K562 (cell line): Measurements from ENCODE around the gene IL1RAPL2. TPM values are rescaled to one million over a fixed set of nuclear protein-coding genes. Genes with fewer than 3 reads are reported as not detected.

Experiments
- ATAC-seq: fragments of 200-7000 bp; cut with Tn5 transposase; 3 replicates; pipeline ENCODE4 v1.9.1; 2020; ENCODE audit warnings: moderate library complexity
- BruUV-seq: library from RNA; stranded (reverse); fragments of 400-500 nt; replicated peaks from 2 replicates; lab custom pipeline; 2021; lab: Mats Ljungman, UMichigan
- CTCF ChIA-PET: fragments of 300-600 bp; formaldehyde crosslinking; extraction: SDS; loops from one replicate; lab custom pipeline; 2021; ENCODE audit warnings: low intra/inter-chr PET ratio; lab: Yijun Ruan, JAX
- POLR2A ChIA-PET: fragments of 300-600, 350-650 bp; sonication (Branson Sonifier 250); formaldehyde crosslinking; extraction: SDS; loops from one replicate; lab custom pipeline; 2021; ENCODE audit warnings: antibody characterized with exemption, inconsistent platforms; lab: Yijun Ruan, JAX
- DNase-seq, 4 experiments: peaks; one replicate each; pipeline versions ENCODE4 v3.0.0 to v3.0.0-alpha.2; 2011 to 2018; ENCODE audit warnings: low spot score in 3 of 4, mixed read lengths in 3 of 4; ENCODE audit errors: extremely low read depth in 1 of 4
- FAIRE-seq: peaks from 2 replicates; lab custom pipeline; 2011; peaks lifted over from hg19 to GRCh38; lab: Jason Lieb, UNC
- H2AFZ ChIP-seq: 2 replicates; pipeline ENCODE4 v1.6.0; 2011; ENCODE audit warnings: low read depth, low read length, control low read depth, inconsistent platforms
- H3K27ac ChIP-seq: fragments of 200-600 bp; 3 replicates; pipeline ENCODE4 v1.8.0; 2011; ENCODE audit warnings: low read depth, mild to moderate bottlenecking, control low read depth, inconsistent platforms, low read length, moderate library complexity, mixed read lengths; ENCODE audit errors: extremely low read depth
- H3K27me3 ChIP-seq, 2 experiments: fragments of 300-600 bp in 1 of 2; 2 replicates in 1 of 2; 3 replicates in 1 of 2; pipeline versions ENCODE4 v1.6.0 to v1.8.0; 2011; ENCODE audit warnings: inconsistent platforms in 2 of 2, low read length in 2 of 2, mild to moderate bottlenecking in 1 of 2, mixed read lengths in 1 of 2, moderate library complexity in 1 of 2; ENCODE audit not compliant: control insufficient read depth in 2 of 2, insufficient read depth in 2 of 2
- H3K36me3 ChIP-seq: fragments of 300-600 bp; 3 replicates; pipeline ENCODE4 v1.8.0; 2011; ENCODE audit warnings: mild to moderate bottlenecking, low read length, inconsistent platforms; ENCODE audit not compliant: control insufficient read depth, insufficient read depth
- H3K4me1 ChIP-seq, 2 experiments: fragments of 200-600 bp in 1 of 2; replicated peaks in 1 of 2; 2 replicates in 1 of 2; 3 replicates in 1 of 2; pipeline versions ENCODE4 v1.5.1 to v1.8.0; 2011; ENCODE audit warnings: inconsistent platforms in 2 of 2, low read length in 2 of 2, mild to moderate bottlenecking in 1 of 2, mixed read lengths in 1 of 2, moderate library complexity in 1 of 2; ENCODE audit not compliant: control insufficient read depth in 2 of 2, insufficient read depth in 2 of 2
- H3K4me2 ChIP-seq: 2 replicates; pipeline ENCODE4 v1.6.1; 2011; ENCODE audit warnings: low read length, control low read depth, inconsistent platforms, mixed read lengths; ENCODE audit not compliant: insufficient read depth
- H3K4me3 ChIP-seq: fragments of 200-600 bp; sonication (generic), shearing (Covaris generic); 2 replicates; pipeline ENCODE4 v1.5.1; 2016; ENCODE audit warnings: control low read depth, inconsistent platforms
- H3K79me2 ChIP-seq: fragments of 200-600 bp; 3 replicates; pipeline ENCODE4 v1.8.0; 2011; ENCODE audit warnings: low read length, inconsistent platforms; ENCODE audit not compliant: control insufficient read depth, insufficient read depth
- H3K9ac ChIP-seq, 2 experiments: 2 replicates each; pipeline versions ENCODE4 v1.6.0 to v1.6.1; 2011; ENCODE audit warnings: low read depth in 2 of 2, low read length in 2 of 2, control low read depth in 1 of 2, inconsistent platforms in 1 of 2, mild to moderate bottlenecking in 1 of 2, mixed read lengths in 1 of 2; ENCODE audit not compliant: insufficient read depth in 1 of 2
- H3K9me1 ChIP-seq: one replicate; pipeline ENCODE4 v1.6.0; 2011; ENCODE audit warnings: inconsistent platforms, mild to moderate bottlenecking, low read length, moderate library complexity; ENCODE audit not compliant: control insufficient read depth, insufficient read depth
- H3K9me3 ChIP-seq: replicated peaks from 2 replicates; pipeline ENCODE4 v1.5.1; 2011; ENCODE audit warnings: low read depth, low read length, inconsistent platforms; ENCODE audit not compliant: control insufficient read depth, insufficient read depth
- H4K20me1 ChIP-seq: replicated peaks from 2 replicates; pipeline ENCODE4 v1.6.1; 2011; ENCODE audit warnings: low read length, inconsistent platforms, mixed read lengths; ENCODE audit not compliant: control insufficient read depth, insufficient read depth
- CBX3 ChIP-seq, 2 experiments: IDR thresholded peaks; 1 replicate in 1 of 2; 2 replicates in 1 of 2; pipeline ENCODE4 v1.6.1; 2012; ENCODE audit warnings: inconsistent platforms in 2 of 2, low read length in 2 of 2, borderline replicate concordance in 1 of 2, control low read depth in 1 of 2
- L3MBTL2 ChIP-seq: fragments of 450-650 bp; IDR thresholded peaks from 2 replicates; pipeline ENCODE4 v1.6.1; 2016; ENCODE audit warnings: mild to moderate bottlenecking, moderate library complexity
- MAZ ChIP-seq, 2 experiments: fragments of 450-650 bp in 1 of 2; sonication (generic) in 1 of 2; formaldehyde crosslinking; IDR thresholded peaks in 1 of 2; conservative IDR thresholded peaks in 1 of 2; 2 replicates each; pipeline versions ENCODE4 v1.4.0 to v1.5.0; 2020; ENCODE audit warnings: mild to moderate bottlenecking in 1 of 2, missing genetic modification reagents in 1 of 2
- MCM5 ChIP-seq: fragments of 450-650 bp; IDR thresholded peaks from 2 replicates; pipeline ENCODE4 v1.6.1; 2016; ENCODE audit warnings: low read depth
- PHF21A ChIP-seq: fragments of 450-650 bp; IDR thresholded peaks from 2 replicates; pipeline ENCODE4 v1.6.1; 2017; ENCODE audit warnings: low read depth, borderline replicate concordance
- RNF2 ChIP-seq: sonication (generic); IDR thresholded peaks from 2 replicates; pipeline ENCODE4 v1.6.1; 2016
- SAFB ChIP-seq: fragments of 200-400 bp; formaldehyde crosslinking; IDR thresholded peaks from 2 replicates; pipeline ENCODE4 v1.6.1; 2017; ENCODE audit warnings: low read depth, low read length, borderline replicate concordance
- TCF7L2 ChIP-seq: fragments of 150-350 bp; IDR thresholded peaks from 2 replicates; pipeline ENCODE4 v1.6.1; 2016; ENCODE audit warnings: low read depth, mild to moderate bottlenecking, low read length, moderate library complexity
- ZC3H8 ChIP-seq: fragments of 450-650 bp; IDR thresholded peaks from 2 replicates; pipeline ENCODE4 v1.6.1; 2017
- ZEB2 ChIP-seq: fragments of 450-650 bp; IDR thresholded peaks from 2 replicates; pipeline ENCODE4 v1.6.1; 2016
- ZFPM2 ChIP-seq: fragments of 250-450 bp; sonication (Bioruptor Pico); IDR thresholded peaks from 2 replicates; pipeline ENCODE4 v1.5.1; 2022; ENCODE audit warnings: mild to moderate bottlenecking
- ZNF324 ChIP-seq: fragments of 250-450 bp; sonication (Bioruptor Pico); IDR thresholded peaks from 2 replicates; pipeline ENCODE4 v1.4.0; 2020; ENCODE audit warnings: mild to moderate bottlenecking
- ZNF668 ChIP-seq: fragments of 250-450 bp; sonication (Bioruptor Pico); IDR thresholded peaks from 2 replicates; pipeline ENCODE4 v1.8.0; 2022; ENCODE audit warnings: mild to moderate bottlenecking, inconsistent platforms
- ZNF76 ChIP-seq: fragments of 250-450 bp; sonication (Bioruptor Pico); IDR thresholded peaks from 2 replicates; pipeline ENCODE4 v1.4.0; 2020; ENCODE audit warnings: mild to moderate bottlenecking, moderate library complexity, borderline replicate concordance
- ZSCAN29 ChIP-seq: fragments of 450-650 bp; IDR thresholded peaks from 2 replicates; pipeline ENCODE4 v1.6.1; 2017
- in situ Hi-C: fragments of 300-500 bp; cut with MboI; formaldehyde crosslinking; loops from 4 replicates; pipeline ENCODE4 v1.15.0; 2018; ENCODE audit warnings: inconsistent platforms, mixed read lengths
- intact Hi-C: fragments of 100-400 bp; cut with micrococcal nuclease; formaldehyde crosslinking; loops from 2 replicates; pipeline ENCODE4 v1.14.2; 2022
- polyA plus RNA-seq, 8 experiments: library from polyadenylated mRNA; depleted of rRNA in 4 of 8; stranded (reverse) in 5 of 8; unstranded in 3 of 8; fragments of >200 nt; fragmentation: Nextera tagmentation in 2 of 8; fragmentation: Illumina TruSeq in 1 of 8; extraction: Ambion mirVana in 2 of 8; extraction: Trizol in 1 of 8; gene quantifications; 2 replicates each; pipeline versions ENCODE4 v1.2.1 to v1.2.3, GENCODE V29; 2011 to 2014; ENCODE audit warnings: inconsistent platforms in 1 of 8, missing spikeins in 1 of 8
- total RNA-seq, 7 experiments: library from RNA; depleted of rRNA in 6 of 7; stranded (reverse); fragments of >200 nt in 6 of 7; fragmentation: Illumina TruSeq in 2 of 7; extraction: Trizol in 2 of 7; gene quantifications; 2 replicates each; pipeline versions ENCODE4 v1.2.1 to v1.2.3, GENCODE V29; 2011 to 2021; ENCODE audit warnings: low replicate concordance in 1 of 7
- TF ChIP-seq, protein P1 (sequence below): sonication (generic); formaldehyde crosslinking; IDR thresholded peaks from 2 replicates; pipeline ENCODE4 v1.8.0; 2022; ENCODE audit warnings: mild to moderate bottlenecking, missing genetic modification reagents, borderline replicate concordance
- TF ChIP-seq, protein P2 (sequence below): sonication (generic); formaldehyde crosslinking; IDR thresholded peaks from 2 replicates; pipeline ENCODE4 v1.8.1; 2022; ENCODE audit warnings: missing genetic modification reagents
- TF ChIP-seq, protein P3 (sequence below): fragments of 450-650 bp; formaldehyde crosslinking; IDR thresholded peaks from 2 replicates; pipeline ENCODE4 v1.4.0; 2020; ENCODE audit warnings: mild to moderate bottlenecking, moderate library complexity
- TF ChIP-seq, protein P4 (sequence below): fragments of 450-650 bp; formaldehyde crosslinking; IDR thresholded peaks from 2 replicates; pipeline ENCODE4 v1.4.0; 2020; ENCODE audit warnings: mild to moderate bottlenecking, moderate library complexity

IL1RAPL2 gene
- total and polyA plus RNA-seq, 9 of the 15 experiments (the other 6 are each of a cell fraction or from before 2014, with no cell fraction given) = not detected

DNA sequence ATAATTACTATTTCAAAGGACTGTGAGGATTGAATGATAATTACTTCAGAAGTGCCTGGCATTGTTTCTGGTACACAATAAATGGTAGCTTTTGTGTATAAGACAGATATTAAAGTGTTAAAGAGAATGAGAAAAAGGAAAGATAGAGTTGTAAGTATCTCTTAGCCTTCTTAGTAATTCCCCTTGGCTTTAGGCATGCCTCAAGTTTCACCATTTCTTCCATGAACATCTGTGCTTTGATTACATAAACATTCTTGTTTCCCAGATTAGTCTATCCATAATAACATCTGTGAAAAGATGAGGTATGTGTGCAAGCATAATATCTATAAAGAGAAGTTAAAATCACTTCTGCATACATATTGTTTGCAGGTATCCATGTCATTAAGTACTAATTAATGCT, 885.4 kb downstream of the IL1RAPL2 start:
- no TSS peak for BruUV-seq
- Histone ChIP-seq H3K27me3 (no peaks in the 10 kb centered on the region), H3K79me2 (no peaks in the 10 kb centered on the region), H3K9me1 (no peaks in the 10 kb centered on the region), H3K9me3 (no peaks in the 10 kb centered on the region), H3K36me3 (no peaks in the 10 kb centered on the region), H3K9ac (no peak overlapping the region), H3K27ac (no peak overlapping the region), H3K4me3 (no peak overlapping the region), H2AFZ (no peak overlapping the region), H3K4me2 (no peak overlapping the region), H3K4me1 (no peaks in the 10 kb centered on the region), H4K20me1 (no peaks in the 10 kb centered on the region)
- FAIRE-seq (no peak), DNase-seq (no peak), ATAC-seq (no peak)
- in situ Hi-C loops = no loop called here
- TF ChIP-seq MCM5 = no peak
- TF ChIP-seq TCF7L2 = no peak
- no peak for TF ChIP-seq ZNF324 (CRISPR knock-in tag)
- TF ChIP-seq PHF21A = no peak
- TF ChIP-seq ZNF76 (CRISPR knock-in tag) = no peak
- TF ChIP-seq ZSCAN29 = no peak
- TF ChIP-seq ZC3H8 = no peak
- TF ChIP-seq SAFB = no peak
- TF ChIP-seq, protein P1, sequence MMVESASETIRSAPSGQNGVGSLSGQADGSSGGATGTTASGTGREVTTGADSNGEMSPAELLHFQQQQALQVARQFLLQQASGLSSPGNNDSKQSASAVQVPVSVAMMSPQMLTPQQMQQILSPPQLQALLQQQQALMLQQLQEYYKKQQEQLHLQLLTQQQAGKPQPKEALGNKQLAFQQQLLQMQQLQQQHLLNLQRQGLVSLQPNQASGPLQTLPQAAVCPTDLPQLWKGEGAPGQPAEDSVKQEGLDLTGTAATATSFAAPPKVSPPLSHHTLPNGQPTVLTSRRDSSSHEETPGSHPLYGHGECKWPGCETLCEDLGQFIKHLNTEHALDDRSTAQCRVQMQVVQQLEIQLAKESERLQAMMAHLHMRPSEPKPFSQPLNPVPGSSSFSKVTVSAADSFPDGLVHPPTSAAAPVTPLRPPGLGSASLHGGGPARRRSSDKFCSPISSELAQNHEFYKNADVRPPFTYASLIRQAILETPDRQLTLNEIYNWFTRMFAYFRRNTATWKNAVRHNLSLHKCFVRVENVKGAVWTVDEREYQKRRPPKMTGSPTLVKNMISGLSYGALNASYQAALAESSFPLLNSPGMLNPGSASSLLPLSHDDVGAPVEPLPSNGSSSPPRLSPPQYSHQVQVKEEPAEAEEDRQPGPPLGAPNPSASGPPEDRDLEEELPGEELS (CRISPR knock-in tag) = no peak
- no peak for TF ChIP-seq ZFPM2
- no peak for TF ChIP-seq ZEB2
- TF ChIP-seq RNF2 = no peak
- TF ChIP-seq, protein P2, sequence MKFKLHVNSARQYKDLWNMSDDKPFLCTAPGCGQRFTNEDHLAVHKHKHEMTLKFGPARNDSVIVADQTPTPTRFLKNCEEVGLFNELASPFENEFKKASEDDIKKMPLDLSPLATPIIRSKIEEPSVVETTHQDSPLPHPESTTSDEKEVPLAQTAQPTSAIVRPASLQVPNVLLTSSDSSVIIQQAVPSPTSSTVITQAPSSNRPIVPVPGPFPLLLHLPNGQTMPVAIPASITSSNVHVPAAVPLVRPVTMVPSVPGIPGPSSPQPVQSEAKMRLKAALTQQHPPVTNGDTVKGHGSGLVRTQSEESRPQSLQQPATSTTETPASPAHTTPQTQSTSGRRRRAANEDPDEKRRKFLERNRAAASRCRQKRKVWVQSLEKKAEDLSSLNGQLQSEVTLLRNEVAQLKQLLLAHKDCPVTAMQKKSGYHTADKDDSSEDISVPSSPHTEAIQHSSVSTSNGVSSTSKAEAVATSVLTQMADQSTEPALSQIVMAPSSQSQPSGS (CRISPR knock-in tag) = no peak
- no peak for TF ChIP-seq L3MBTL2
- no peak for TF ChIP-seq CBX3 (IDR thresholded peaks at IDR 0.05; ENCODE audit: borderline replicate concordance in 1 of 2, low read length in 2 of 2)
- TF ChIP-seq, protein P3, sequence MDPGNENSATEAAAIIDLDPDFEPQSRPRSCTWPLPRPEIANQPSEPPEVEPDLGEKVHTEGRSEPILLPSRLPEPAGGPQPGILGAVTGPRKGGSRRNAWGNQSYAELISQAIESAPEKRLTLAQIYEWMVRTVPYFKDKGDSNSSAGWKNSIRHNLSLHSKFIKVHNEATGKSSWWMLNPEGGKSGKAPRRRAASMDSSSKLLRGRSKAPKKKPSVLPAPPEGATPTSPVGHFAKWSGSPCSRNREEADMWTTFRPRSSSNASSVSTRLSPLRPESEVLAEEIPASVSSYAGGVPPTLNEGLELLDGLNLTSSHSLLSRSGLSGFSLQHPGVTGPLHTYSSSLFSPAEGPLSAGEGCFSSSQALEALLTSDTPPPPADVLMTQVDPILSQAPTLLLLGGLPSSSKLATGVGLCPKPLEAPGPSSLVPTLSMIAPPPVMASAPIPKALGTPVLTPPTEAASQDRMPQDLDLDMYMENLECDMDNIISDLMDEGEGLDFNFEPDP (CRISPR knock-in tag) = no peak
- TF ChIP-seq MAZ (CRISPR knock-in tag; conservative IDR thresholded peaks at IDR 0.05 in 1 of 2, IDR thresholded peaks at IDR 0.05 in 1 of 2) = no peak
- no peak for TF ChIP-seq ZNF668 (CRISPR knock-in tag)
- TF ChIP-seq, protein P4, sequence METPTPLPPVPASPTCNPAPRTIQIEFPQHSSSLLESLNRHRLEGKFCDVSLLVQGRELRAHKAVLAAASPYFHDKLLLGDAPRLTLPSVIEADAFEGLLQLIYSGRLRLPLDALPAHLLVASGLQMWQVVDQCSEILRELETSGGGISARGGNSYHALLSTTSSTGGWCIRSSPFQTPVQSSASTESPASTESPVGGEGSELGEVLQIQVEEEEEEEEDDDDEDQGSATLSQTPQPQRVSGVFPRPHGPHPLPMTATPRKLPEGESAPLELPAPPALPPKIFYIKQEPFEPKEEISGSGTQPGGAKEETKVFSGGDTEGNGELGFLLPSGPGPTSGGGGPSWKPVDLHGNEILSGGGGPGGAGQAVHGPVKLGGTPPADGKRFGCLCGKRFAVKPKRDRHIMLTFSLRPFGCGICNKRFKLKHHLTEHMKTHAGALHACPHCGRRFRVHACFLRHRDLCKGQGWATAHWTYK (CRISPR knock-in tag) = no peak
- intact Hi-C loops = no loop called here
- ChIA-PET POLR2A (no interaction called here), CTCF (no interaction called here)
